ENCODE results near the gene S100A10.

The S100A10 gene

DNA sequence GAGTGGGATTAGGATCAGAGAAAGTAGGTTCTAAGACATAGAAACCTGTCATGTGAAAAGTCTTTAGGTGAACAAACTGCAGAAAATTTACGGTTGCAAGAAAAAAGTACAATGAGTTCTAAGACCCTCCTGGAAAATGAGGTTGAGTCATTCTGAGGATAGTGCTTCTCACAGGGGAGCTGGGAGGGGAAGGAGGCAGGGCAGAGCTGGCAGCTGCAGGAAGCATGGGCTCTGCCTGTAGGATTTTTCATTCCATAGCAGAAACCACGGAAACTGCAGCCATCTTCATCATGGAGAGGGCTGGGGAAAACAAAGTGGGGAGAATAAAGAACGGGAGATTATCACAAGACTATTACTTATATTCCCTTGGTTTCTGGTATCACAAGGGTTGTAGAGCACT lies 58.5 kb downstream of the S100A10 start:
- Histone ChIP-seq H4K91ac (ENCODE audit: low read depth, low read length) (no peak overlapping the region), H2BK5ac (ENCODE audit: low read depth, low read length, poor library complexity) (no peak overlapping the region), H3K23ac (ENCODE audit: low read length) (no peak overlapping the region), H4K8ac (ENCODE audit: low read depth, low read length) (no peak overlapping the region), H3K27ac (ENCODE audit: low read depth, low read length) (no peak overlapping the region), H2AK5ac (ENCODE audit: low read length) (no peak overlapping the region), H3K9me3 (ENCODE audit: insufficient read depth, low read depth, low read length) (no peaks in the 10 kb centered on the region), H3K9ac (ENCODE audit: low read length) (no peak overlapping the region), H3K18ac (ENCODE audit: low read length) (no peak overlapping the region), H2BK120ac (ENCODE audit: insufficient read depth, low read length, poor library complexity) (no peak overlapping the region), H3K4ac (ENCODE audit: low read depth, low read length) (no peak overlapping the region), H4K12ac (ENCODE audit: low read depth, low read length) (no peak overlapping the region), H3K4me1 (ENCODE audit: control insufficient read depth in 1 of 2, insufficient read depth in 2 of 2, low read length in 2 of 2) (no peaks in the 10 kb centered on the region), H3K4me2 (ENCODE audit: low read length) (no peak overlapping the region), H3K79me1 (ENCODE audit: low read length) (no peaks in the 10 kb centered on the region), H2BK12ac (ENCODE audit: low read length) (no peak overlapping the region), H3K79me2 (ENCODE audit: control insufficient read depth, insufficient read depth, low read length, poor library complexity) (no peaks in the 10 kb centered on the region), H2AFZ (ENCODE audit: insufficient read depth, low read length, poor library complexity) (no peak overlapping the region), H3K27me3 (ENCODE audit: insufficient read depth, low read length) (no peaks in the 10 kb centered on the region), H3K4me3 (ENCODE audit: low read depth, low read length) (no peak overlapping the region), H3K36me3 (ENCODE audit: control insufficient read depth in 1 of 2, insufficient read depth in 2 of 2, low read length in 2 of 2) (no peaks in the 10 kb centered on the region), H3K14ac (ENCODE audit: low read length) (no peak overlapping the region)
- WGBS (ENCODE audit: extremely low coverage, insufficient coverage, insufficient read length), result no CpG with 5 or more reads among the region's 3 CpGs
- DNase-seq, result no peak

- no peak overlapping the region for H3K23ac ChIP-seq (ENCODE audit: low read length)
Measured at GRCh38 chr1:151934048-151934493, 59.6 kb downstream of the S100A10 start.

More at GRCh38 chr1:151934048-151934493, 59.6 kb downstream of the S100A10 start:
- Histone ChIP-seq H3K36me3 (ENCODE audit: control insufficient read depth in 1 of 2, insufficient read depth in 2 of 2, low read length in 2 of 2) (no peaks in the 10 kb centered on the region), H4K12ac (ENCODE audit: low read depth, low read length) (no peak overlapping the region), H3K79me1 (ENCODE audit: low read length) (no peaks in the 10 kb centered on the region), H2BK5ac (ENCODE audit: low read depth, low read length, poor library complexity) (no peak overlapping the region), H3K4ac (ENCODE audit: low read depth, low read length) (no peak overlapping the region), H2BK12ac (ENCODE audit: low read length) (no peak overlapping the region), H3K4me1 (ENCODE audit: control insufficient read depth in 1 of 2, insufficient read depth in 2 of 2, low read length in 2 of 2) (no peaks in the 10 kb centered on the region), H2AK5ac (ENCODE audit: low read length) (no peak overlapping the region), H4K8ac (ENCODE audit: low read depth, low read length) (no peak overlapping the region), H3K18ac (ENCODE audit: low read length) (no peak overlapping the region), H2AFZ (ENCODE audit: insufficient read depth, low read length, poor library complexity) (no peak overlapping the region), H4K91ac (ENCODE audit: low read depth, low read length) (no peak overlapping the region), H3K27ac (ENCODE audit: low read depth, low read length) (no peak overlapping the region), H3K79me2 (ENCODE audit: control insufficient read depth, insufficient read depth, low read length, poor library complexity) (no peaks in the 10 kb centered on the region), H3K4me2 (ENCODE audit: low read length) (no peak overlapping the region), H3K9me3 (ENCODE audit: insufficient read depth, low read depth, low read length) (no peaks in the 10 kb centered on the region), H3K27me3 (ENCODE audit: insufficient read depth, low read length) (no peaks in the 10 kb centered on the region), H2BK120ac (ENCODE audit: insufficient read depth, low read length, poor library complexity) (no peak overlapping the region), H3K14ac (ENCODE audit: low read length) (no peak overlapping the region), H3K9ac (ENCODE audit: low read length) (no peak overlapping the region), H3K4me3 (ENCODE audit: low read depth, low read length) (no peak overlapping the region)
- DNase-seq, result peak; percentile 54 to 83
- no CpG with 5 or more reads among the region's 3 CpGs for WGBS (ENCODE audit: extremely low coverage, insufficient coverage, insufficient read length)
